Colonic mucosa (tissue), 4 donors: ENCODE measurements around the gene CACNG3. TPM values are rescaled to one million over a fixed set of nuclear protein-coding genes. Genes with fewer than 3 reads are reported as not detected.

ENCODE experiments used
- DNase-seq: peaks from one replicate; pipeline ENCODE4 v3.0.0-alpha.2; 2020
- H3K27ac ChIP-seq: fragments of 200-600 bp; one replicate; pipeline ENCODE4 v1.8.0; 2021
- H3K27me3 ChIP-seq: fragments of 200-600 bp; one replicate; pipeline ENCODE4 v1.8.0; 2021
- H3K36me3 ChIP-seq: fragments of 200-600 bp; one replicate; pipeline ENCODE4 v1.8.0; 2021
- H3K4me1 ChIP-seq: fragments of 200-600 bp; one replicate; pipeline ENCODE4 v1.8.0; 2021; ENCODE audit warnings: mild to moderate bottlenecking
- H3K4me3 ChIP-seq: fragments of 200-600 bp; one replicate; pipeline ENCODE4 v1.8.0; 2021
- H3K9ac ChIP-seq, 2 donors: one replicate each; pipeline ENCODE4 v1.7.0; 2013; ENCODE audit warnings: control low read depth in 2 of 2, low read depth in 2 of 2, low read length in 2 of 2
- H3K9me3 ChIP-seq: fragments of 200-600 bp; one replicate; pipeline ENCODE4 v1.8.0; 2021
- CTCF ChIP-seq: fragments of 200-600 bp; IDR thresholded peaks from one replicate; pipeline ENCODE4 v1.8.0; 2022; ENCODE audit warnings: antibody characterized with exemption, mild to moderate bottlenecking
- intact Hi-C: fragments of 100-400 bp; cut with DNase I; formaldehyde crosslinking; loops from one replicate; pipeline ENCODE4 v1.14.1; 2022
- total RNA-seq, 2 donors: library from RNA; stranded (reverse); fragmentation: NEBNext Ultra II Directional in 1 of 2; extraction: Animal tissue kit (Norgen Biotek cat#: 25700) in 1 of 2; gene quantifications; one replicate each; pipeline ENCODE4 v1.2.1, GENCODE V29; 2021
- donor health status: healthy.
- donor health status: DM: no; HTN: no; CAD: no.
- donor health status: DM: no; HTN: no; CAD: no.

The CACNG3 gene
- total RNA-seq, 2 donors from 2014 or later: not detected

- Histone ChIP-seq H3K27me3 (no peaks in the 10 kb centered on the region), H3K27ac (no peak overlapping the region), H3K4me3 (no peak overlapping the region), H3K9ac (no peak overlapping the region), H3K9me3 (no peaks in the 10 kb centered on the region), H3K4me1 (no peaks in the 10 kb centered on the region), H3K36me3 (no peaks in the 10 kb centered on the region)
- intact Hi-C loops: no loop called here
- no peak for DNase-seq
- TF ChIP-seq CTCF: no peak
Measured at GRCh38 chr16:24262816-24263215, 6.7 kb downstream of the CACNG3 start.

GRCh38 chr16:24270721-24271442, 14.7 kb downstream of the CACNG3 start:
- Histone ChIP-seq H3K27ac (no peak overlapping the region), H3K4me3 (no peak overlapping the region), H3K27me3 (no peaks in the 10 kb centered on the region), H3K9ac (no peak overlapping the region), H3K36me3 (no peaks in the 10 kb centered on the region), H3K9me3 (no peaks in the 10 kb centered on the region), H3K4me1 (no peaks in the 10 kb centered on the region)
- intact Hi-C loops: no loop called here
- no peak for DNase-seq
- TF ChIP-seq CTCF: no peak

GRCh38 chr16:24272379-24272778, 16.2 kb downstream of the CACNG3 start:
- TF ChIP-seq CTCF: no peak
- Histone ChIP-seq H3K9me3 (no peaks in the 10 kb centered on the region), H3K27ac (no peak overlapping the region), H3K4me3 (no peak overlapping the region), H3K9ac (no peak overlapping the region), H3K27me3 (no peaks in the 10 kb centered on the region), H3K36me3 (no peaks in the 10 kb centered on the region), H3K4me1 (no peaks in the 10 kb centered on the region)
- DNase-seq: no peak
- intact Hi-C loops: no loop called here

- Histone ChIP-seq H3K4me1 (no peaks in the 10 kb centered on the region), H3K9ac (no peak overlapping the region), H3K27ac (no peak overlapping the region), H3K4me3 (no peak overlapping the region), H3K9me3 (no peaks in the 10 kb centered on the region), H3K36me3 (no peaks in the 10 kb centered on the region), H3K27me3 (no peaks in the 10 kb centered on the region)
- intact Hi-C loops: no loop called here
- no peak for TF ChIP-seq CTCF
- DNase-seq: no peak
Measured at GRCh38 chr16:24273508-24274182, 17.5 kb downstream of the CACNG3 start.

- no peak for DNase-seq
- H3K4me3 ChIP-seq: no peak overlapping the region
- H3K27me3 ChIP-seq: no peaks in the 10 kb centered on the region
- no peak overlapping the region for H3K27ac ChIP-seq
- intact Hi-C loops: no loop called here
- H3K9ac ChIP-seq: no peak overlapping the region
- H3K4me1 ChIP-seq: no peaks in the 10 kb centered on the region
- TF ChIP-seq CTCF: no peak
- H3K36me3 ChIP-seq: no peaks in the 10 kb centered on the region
- H3K9me3 ChIP-seq: no peaks in the 10 kb centered on the region
Measured at GRCh38 chr16:24275413-24275812, 19.3 kb downstream of the CACNG3 start.
